Measurements from ENCODE around the gene METTL26.

The METTL26 gene

GRCh38 chr16:658679-659571, 22.8 kb upstream of the METTL26 start:
- DNase-seq, result no peak

- DNase-seq, result no peak
Measured at GRCh38 chr16:657487-657886, 21.4 kb upstream of the METTL26 start.

- no peak for DNase-seq
Measured at GRCh38 chr16:654034-654433, 17.9 kb upstream of the METTL26 start.

GRCh38 chr16:652454-653305, 16.6 kb upstream of the METTL26 start:
- no peak for DNase-seq

GRCh38 chr16:651844-652243, 15.7 kb upstream of the METTL26 start:
- no peak for DNase-seq

- DNase-seq, result no peak
Measured at GRCh38 chr16:649631-650030, 13.5 kb upstream of the METTL26 start.

- DNase-seq, result peak; percentile 64
Measured at GRCh38 chr16:648781-649589, 12.9 kb upstream of the METTL26 start, which contains the start of gene WDR90. Gene WDR90 (plus strand): TSS chr16:649365. CDS start chr16:649417, 52 bp downstream.

GRCh38 chr16:648071-648780, 12.1 kb upstream of the METTL26 start:
- no peak for DNase-seq

- DNase-seq, result no peak
Measured at GRCh38 chr16:647173-647902, 11.2 kb upstream of the METTL26 start.

GRCh38 chr16:646679-647172, 10.6 kb upstream of the METTL26 start:
- DNase-seq, result no peak

GRCh38 chr16:645852-646678, 10.0 kb upstream of the METTL26 start:
- no peak for DNase-seq

GRCh38 chr16:644556-644955, 8.5 kb upstream of the METTL26 start:
- no peak for DNase-seq

GRCh38 chr16:643050-643368, 6.9 kb upstream of the METTL26 start:
- DNase-seq, result no peak

- no peak for DNase-seq
Measured at GRCh38 chr16:642189-643049, 6.3 kb upstream of the METTL26 start.

GRCh38 chr16:641326-642188, 5.5 kb upstream of the METTL26 start, which contains the start of gene MCRIP2:
Gene MCRIP2 (plus strand): TSS chr16:641828. CDS start chr16:641992, 164 bp downstream.
- peak; percentile 10 for DNase-seq

- no peak for DNase-seq
Measured at GRCh38 chr16:640614-641013, 4.5 kb upstream of the METTL26 start.

- DNase-seq, result no peak
Measured at GRCh38 chr16:638836-639235, 2.7 kb upstream of the METTL26 start.

GRCh38 chr16:638034-638543, 2.0 kb upstream of the METTL26 start:
- no peak for DNase-seq

All from NCI-H1694 treated with DMSO at 0.1 percent for 48 hours (cell line).